Left renal cortex interstitium (tissue), 4 donors: Measurements from ENCODE around the gene MRGPRD. TPM values are rescaled to one million over a fixed set of nuclear protein-coding genes. Genes with fewer than 3 reads are reported as not detected.
"Not testable (repeated sequence)": the region's sequence is repeated elsewhere in the genome, so short reads cannot be mapped to it uniquely, and the experiment has no call there.

Experiments
- DNase-seq, 4 donors: peaks; one replicate each; pipeline ENCODE4 v3.0.0-alpha.2; 2013; ENCODE audit warnings: low read depth in 4 of 4, low spot score in 2 of 4, missing footprints in 1 of 4
- polyA plus RNA-seq, 4 donors: library from polyadenylated mRNA; unstranded; fragments of 120-200 nt; gene quantifications; one replicate each; pipeline ENCODE4 v1.2.1, GENCODE V29; 2013; ENCODE audit not compliant: insufficient read length in 4 of 4

MRGPRD gene
- polyA plus RNA-seq, 4 donors, result 0.11 TPM; not detected in 3

DNA sequence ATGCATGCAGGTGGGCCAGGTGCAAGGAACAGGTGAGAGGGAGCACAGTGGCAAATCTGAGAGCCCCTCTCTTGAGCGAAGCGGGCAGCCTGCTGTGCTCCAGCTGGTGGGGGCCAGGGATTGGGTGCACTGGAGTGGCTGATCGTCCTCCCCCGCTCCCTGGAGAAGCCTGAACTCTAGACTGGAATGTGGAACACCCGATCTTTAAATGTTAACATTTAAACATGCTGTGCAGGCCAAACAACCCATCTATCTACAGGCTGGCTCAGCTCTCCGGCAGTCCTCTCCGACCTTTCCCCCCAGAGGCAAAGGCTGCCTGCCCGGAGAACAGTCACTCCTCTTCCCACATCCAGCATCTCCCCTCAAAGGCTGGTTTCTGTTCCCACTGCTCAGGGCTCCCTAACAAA is 27.2 kb upstream of the MRGPRD start:
- no peak for DNase-seq

GRCh38 chr11:69006816-69007215 is 26.0 kb upstream of the MRGPRD start:
- no peak for DNase-seq

- no peak for DNase-seq
Observed at GRCh38 chr11:69005631-69006368, 25.0 kb upstream of the MRGPRD start.

DNA sequence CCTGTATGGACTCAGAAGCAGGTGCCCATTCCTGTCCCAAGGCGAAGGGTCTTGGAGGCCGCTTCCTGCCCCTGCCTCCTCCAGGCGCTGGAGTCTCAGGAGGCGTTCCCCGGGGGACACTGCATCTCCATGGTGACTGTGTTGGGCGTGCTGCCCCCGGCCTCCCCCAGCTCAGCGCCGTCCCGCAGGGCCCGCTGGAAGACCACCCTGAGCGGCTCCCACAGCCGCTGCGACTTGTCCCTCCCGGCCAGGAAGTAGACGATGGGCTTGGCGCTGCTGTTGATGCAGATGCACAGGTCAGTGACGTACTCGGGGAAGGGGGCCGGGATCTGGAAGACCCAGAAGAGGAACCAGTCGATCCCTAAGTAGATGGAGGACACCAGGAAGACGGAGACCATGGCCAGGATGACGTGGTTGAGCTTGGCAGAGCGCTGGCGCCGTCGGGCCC is 24.4 kb upstream of the MRGPRD start:
- DNase-seq, result no peak

DNA sequence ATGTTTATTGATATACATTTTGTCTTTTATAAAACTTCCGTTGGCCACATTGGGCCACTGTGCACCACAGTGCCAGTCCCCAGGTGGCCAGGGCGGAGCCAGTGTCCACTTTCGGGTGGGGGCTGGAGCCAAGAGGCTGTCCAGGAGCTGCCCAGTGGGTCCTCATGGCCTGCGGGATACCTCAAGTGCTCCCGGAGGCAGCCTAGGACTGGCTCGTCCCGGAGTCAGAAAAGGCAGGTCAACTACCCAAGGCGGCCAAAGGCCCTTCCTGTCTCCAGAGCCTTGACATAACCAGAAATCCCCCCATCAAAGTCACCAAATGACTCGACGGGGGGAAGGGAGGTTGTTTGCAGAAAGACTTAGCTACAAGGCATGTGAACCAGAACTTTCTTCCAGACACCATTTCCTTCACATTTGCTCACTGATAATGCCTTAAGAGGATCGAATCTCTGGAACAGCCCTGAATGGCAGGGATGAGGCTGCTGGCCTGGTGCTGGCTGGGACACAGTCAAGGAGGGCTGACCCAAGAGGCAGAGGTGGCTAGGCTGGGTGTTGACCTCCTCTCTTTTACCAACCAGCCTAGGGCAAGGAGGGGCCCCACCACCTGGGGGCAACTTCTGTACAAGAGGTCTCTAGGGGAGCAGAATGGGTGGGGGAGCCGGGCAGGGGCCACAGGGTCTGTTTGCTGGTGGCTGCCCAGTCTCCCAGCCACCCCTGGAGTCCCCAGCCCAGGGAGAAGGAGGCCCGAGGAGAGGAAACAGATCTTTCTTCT is 23.8 kb upstream of the MRGPRD start:
- DNase-seq, result no peak

- DNase-seq, result no peak
Observed at GRCh38 chr11:69003866-69004367, 23.1 kb upstream of the MRGPRD start.

DNA sequence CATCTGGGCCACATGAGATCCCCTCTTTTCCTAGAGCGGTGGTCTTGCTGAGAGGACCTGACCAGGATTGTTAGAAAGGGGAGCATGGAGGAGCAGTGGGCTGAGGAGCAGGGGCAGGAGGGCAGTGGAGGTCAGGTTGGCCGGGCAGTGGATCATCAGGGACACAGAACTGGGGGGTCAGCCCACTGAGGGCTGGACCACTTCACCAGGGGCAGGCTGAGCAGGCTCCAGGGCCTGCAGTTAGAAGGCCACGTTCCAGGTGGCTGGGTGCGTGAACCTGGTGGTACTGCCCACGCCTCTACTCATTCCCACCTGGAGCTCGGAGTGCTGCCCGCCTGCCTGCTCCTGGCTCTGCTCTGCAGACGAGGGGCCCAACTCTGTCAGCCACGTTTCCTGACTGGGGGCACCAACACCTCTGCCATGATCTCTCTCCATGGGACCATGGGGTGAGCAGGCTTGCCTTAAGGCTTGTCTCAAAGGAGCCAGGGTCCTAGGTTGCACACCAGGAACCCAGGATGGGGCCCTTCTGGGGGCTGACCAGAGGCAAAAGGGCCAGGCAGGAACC is 22.6 kb upstream of the MRGPRD start:
- DNase-seq, result no peak

DNA sequence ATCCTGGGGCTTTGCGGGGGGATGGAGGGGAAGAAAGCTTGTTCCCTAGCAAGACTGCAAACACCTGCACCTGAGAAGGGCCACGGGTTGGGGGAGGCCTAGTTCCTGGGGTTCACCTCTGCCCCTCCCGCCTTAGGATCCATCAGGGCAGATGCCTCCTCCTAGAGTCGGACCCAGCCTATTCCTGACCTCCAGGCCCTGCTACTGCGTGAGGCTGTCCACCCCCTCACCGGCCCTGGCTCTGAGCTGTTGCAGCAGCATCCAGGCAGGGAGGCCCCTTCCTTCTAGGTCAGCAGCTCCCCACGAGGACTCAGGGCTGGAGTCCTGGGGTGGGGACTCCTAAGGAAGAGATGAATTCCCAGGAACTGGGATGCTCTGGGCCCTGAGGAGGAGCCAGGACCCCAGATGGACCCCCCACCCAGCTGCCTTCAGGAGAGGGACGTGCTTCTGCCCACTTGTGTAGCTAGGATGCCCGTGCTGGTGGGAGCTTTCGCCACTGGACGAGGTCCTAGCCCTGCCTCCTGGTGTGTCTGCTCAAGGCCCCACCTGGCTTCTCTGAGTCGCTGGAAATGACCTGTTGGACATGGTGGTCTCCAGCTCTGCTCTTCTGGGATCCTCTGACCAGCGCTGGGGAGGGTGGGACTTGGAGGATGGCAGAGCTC is 21.9 kb upstream of the MRGPRD start:
- no peak for DNase-seq

DNA sequence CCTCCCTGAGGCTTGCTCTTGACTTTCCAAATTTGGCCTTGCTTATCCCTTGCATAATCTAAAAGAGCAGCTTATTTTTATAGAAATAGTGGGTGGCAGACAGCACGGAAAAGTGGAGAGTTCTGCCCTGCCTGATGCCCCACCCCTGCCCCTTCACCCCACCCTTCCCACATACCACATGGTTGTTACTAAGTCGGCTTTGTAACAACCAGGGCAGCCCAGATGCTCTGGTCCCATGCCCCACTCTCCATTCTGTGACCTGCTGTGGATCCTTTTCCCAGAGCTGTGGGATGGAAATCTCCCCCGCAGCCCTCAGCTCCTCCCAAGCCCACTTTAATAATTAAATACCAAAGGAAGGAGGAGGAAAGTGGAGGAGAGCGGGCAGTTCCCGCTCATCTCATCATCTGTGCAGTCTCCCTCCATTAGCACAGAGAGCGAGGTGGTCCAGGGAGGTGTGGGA is 21.4 kb upstream of the MRGPRD start:
- no peak for DNase-seq

DNA sequence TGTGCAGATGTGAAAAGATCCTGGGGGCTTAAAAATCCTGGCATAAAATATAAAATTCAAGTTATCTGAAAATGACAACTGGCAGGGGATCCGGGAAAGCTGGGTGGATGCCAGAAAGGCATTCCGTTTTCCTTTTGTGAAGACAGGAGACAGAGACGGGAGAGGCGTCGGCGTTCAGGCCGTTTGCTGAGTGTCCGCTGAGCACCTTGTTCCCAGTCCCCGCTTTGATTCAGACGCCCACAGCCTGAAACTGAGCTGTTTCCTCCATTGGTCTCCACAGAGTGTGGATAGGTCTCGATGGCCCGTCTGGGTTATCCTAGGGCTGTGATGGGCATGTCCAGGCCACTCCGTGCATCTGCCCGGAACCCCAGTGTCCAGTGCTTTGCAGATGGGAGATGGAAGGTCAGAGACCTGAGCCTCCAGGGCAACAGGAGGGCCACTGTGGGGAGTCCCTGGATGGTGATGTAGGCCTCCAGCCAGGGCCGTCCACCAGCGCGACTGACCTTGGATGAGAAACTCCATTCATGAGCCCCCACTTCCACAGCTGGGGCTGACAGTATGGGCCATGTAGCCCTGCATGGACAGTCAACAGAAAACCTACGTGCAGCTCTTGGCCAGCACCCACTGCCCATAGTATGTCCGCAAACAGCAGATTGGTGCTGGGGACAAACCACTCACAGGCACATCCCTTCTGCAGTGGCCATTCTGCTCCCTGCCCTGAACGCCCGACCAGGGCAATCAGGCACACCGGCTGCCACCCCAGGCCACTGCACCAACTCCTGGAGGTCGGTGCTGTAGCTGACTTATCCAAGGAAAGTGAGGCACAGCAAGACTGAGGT is 20.7 kb upstream of the MRGPRD start:
- no peak for DNase-seq

DNA sequence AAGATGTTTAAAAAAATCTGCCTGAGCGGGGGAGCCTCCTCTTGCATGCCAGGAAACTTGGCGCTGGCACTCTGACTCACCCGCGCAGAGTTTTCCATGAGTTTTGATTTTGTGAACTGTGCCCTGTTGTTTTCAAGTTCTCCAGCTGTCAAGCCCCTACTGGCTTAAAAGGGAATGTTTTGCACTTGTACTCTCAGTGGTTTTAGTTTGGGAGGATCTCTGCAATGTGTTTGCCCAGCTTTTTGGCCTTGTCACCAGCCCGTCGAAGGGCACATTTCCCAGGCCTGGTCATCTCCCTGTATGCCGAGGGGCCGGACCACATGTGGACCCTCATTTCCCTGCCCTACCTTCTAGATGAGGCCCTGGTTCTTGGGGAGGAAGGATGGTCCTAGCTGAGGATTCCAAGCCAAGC is 20.1 kb upstream of the MRGPRD start:
- no peak for DNase-seq

DNA sequence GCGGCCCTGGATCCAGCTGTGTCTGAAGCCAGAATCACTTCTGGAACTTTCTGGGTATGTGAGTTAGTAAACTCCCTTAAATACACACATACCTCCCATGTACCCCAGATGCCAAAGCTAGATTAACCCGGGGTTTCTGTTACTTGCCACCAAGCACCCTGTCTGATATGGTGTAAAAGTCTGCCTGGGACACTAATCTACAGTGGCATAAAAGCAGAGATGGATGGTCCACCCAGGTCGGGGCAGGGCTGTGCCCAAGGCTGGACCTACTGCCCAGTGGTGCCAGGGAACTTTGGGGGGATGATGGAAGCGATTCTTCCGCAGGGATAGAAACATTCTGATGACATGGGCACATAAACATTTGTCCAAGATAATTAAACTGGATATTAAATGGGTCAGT is 19.6 kb upstream of the MRGPRD start:
- no peak for DNase-seq

GRCh38 chr11:68999748-69000355 is 19.1 kb upstream of the MRGPRD start:
- not testable (repeated sequence) for DNase-seq

GRCh38 chr11:68999093-68999747 is 18.4 kb upstream of the MRGPRD start:
- DNase-seq, result no peak

- DNase-seq, result no peak
Observed at GRCh38 chr11:68998390-68998911, 17.7 kb upstream of the MRGPRD start.

GRCh38 chr11:68997995-68998348 is 17.2 kb upstream of the MRGPRD start:
- no peak for DNase-seq

GRCh38 chr11:68997124-68997994 is 16.6 kb upstream of the MRGPRD start:
- no peak for DNase-seq
